K562 (cell line): ENCODE data around the gene WDR47. TPM values are rescaled to one million over a fixed set of nuclear protein-coding genes. Genes with fewer than 3 reads are reported as not detected.

ENCODE experiments used
- BRCA1 ChIP-seq, 2 experiments: fragments of 450-650 bp in 1 of 2; sonication (generic) in 1 of 2; formaldehyde crosslinking in 1 of 2; IDR thresholded peaks; 2 replicates each; pipeline versions ENCODE4 v1.5.0 to v1.6.1; 2017 to 2020; ENCODE audit warnings: mild to moderate bottlenecking in 1 of 2, missing genetic modification reagents in 1 of 2
- CHD1 ChIP-seq: fragments of 200-600 bp; sonication (generic); IDR thresholded peaks from one replicate; pipeline ENCODE4 v1.6.1; 2012; ENCODE audit warnings: mild to moderate bottlenecking, moderate library complexity, low read length, inconsistent platforms
- KDM4B ChIP-seq, 2 experiments: fragments of 450-650 bp in 1 of 2; sonication (generic) in 1 of 2; IDR thresholded peaks; 2 replicates each; pipeline ENCODE4 v1.6.1; 2016 to 2017; ENCODE audit warnings: borderline replicate concordance in 2 of 2, antibody characterized with exemption in 1 of 2, low read depth in 1 of 2, mild to moderate bottlenecking in 1 of 2
- MGA ChIP-seq: fragments of 450-650 bp; IDR thresholded peaks from 2 replicates; pipeline ENCODE4 v1.6.1; 2016; ENCODE audit warnings: mild to moderate bottlenecking, moderate library complexity
- RBM34 ChIP-seq: fragments of 200-400 bp; formaldehyde crosslinking; IDR thresholded peaks from 2 replicates; pipeline ENCODE4 v1.6.1; 2018; ENCODE audit warnings: low read length, borderline replicate concordance; ENCODE audit not compliant: insufficient read depth
- TCF7 ChIP-seq: sonication (generic); IDR thresholded peaks from 2 replicates; pipeline ENCODE4 v1.6.1; 2016; ENCODE audit warnings: antibody characterized with exemption, borderline replicate concordance
- U2AF2 ChIP-seq: fragments of 200-400 bp; formaldehyde crosslinking; optimal IDR thresholded peaks from 2 replicates; pipeline ENCODE3; 2017; ENCODE audit warnings: low read depth, mild to moderate bottlenecking, low read length
- XRCC5 ChIP-seq: fragments of 200-400 bp; formaldehyde crosslinking; IDR thresholded peaks from 2 replicates; pipeline ENCODE4 v1.6.1; 2017; ENCODE audit warnings: low read depth, mild to moderate bottlenecking, low read length
- ZNF707 ChIP-seq: fragments of 250-450 bp; sonication (Bioruptor Pico); conservative IDR thresholded peaks from 2 replicates; pipeline ENCODE4 v1.8.0; 2022; ENCODE audit warnings: inconsistent platforms, mild to moderate bottlenecking, moderate library complexity
- polyA plus RNA-seq, 8 experiments: library from polyadenylated mRNA; depleted of rRNA in 4 of 8; stranded (reverse) in 5 of 8; unstranded in 3 of 8; fragments of >200 nt; fragmentation: Nextera tagmentation in 2 of 8; fragmentation: Illumina TruSeq in 1 of 8; extraction: Ambion mirVana in 2 of 8; extraction: Trizol in 1 of 8; gene quantifications; 2 replicates each; pipeline versions ENCODE4 v1.2.1 to v1.2.3, GENCODE V29; 2011 to 2014; ENCODE audit warnings: inconsistent platforms in 1 of 8, missing spikeins in 1 of 8
- total RNA-seq, 7 experiments: library from RNA; depleted of rRNA in 6 of 7; stranded (reverse); fragments of >200 nt in 6 of 7; fragmentation: Illumina TruSeq in 2 of 7; extraction: Trizol in 2 of 7; gene quantifications; 2 replicates each; pipeline versions ENCODE4 v1.2.1 to v1.2.3, GENCODE V29; 2011 to 2021; ENCODE audit warnings: low replicate concordance in 1 of 7
- TF ChIP-seq, protein P1 (sequence below): sonication (generic); formaldehyde crosslinking; IDR thresholded peaks from 2 replicates; pipeline ENCODE4 v1.8.1; 2023; ENCODE audit warnings: mild to moderate bottlenecking, missing genetic modification reagents, moderate library complexity
- TF ChIP-seq, protein P2 (sequence below): fragments of 150-350 bp; conservative IDR thresholded peaks from 2 replicates; pipeline ENCODE4 v1.6.1; 2014; ENCODE audit warnings: low read length

The WDR47 gene
- total and polyA plus RNA-seq, 9 of the 15 experiments (the other 6 are each of a cell fraction or from before 2014, with no cell fraction given): 1.3 to 10.1 (median 4.9) TPM

DNA sequence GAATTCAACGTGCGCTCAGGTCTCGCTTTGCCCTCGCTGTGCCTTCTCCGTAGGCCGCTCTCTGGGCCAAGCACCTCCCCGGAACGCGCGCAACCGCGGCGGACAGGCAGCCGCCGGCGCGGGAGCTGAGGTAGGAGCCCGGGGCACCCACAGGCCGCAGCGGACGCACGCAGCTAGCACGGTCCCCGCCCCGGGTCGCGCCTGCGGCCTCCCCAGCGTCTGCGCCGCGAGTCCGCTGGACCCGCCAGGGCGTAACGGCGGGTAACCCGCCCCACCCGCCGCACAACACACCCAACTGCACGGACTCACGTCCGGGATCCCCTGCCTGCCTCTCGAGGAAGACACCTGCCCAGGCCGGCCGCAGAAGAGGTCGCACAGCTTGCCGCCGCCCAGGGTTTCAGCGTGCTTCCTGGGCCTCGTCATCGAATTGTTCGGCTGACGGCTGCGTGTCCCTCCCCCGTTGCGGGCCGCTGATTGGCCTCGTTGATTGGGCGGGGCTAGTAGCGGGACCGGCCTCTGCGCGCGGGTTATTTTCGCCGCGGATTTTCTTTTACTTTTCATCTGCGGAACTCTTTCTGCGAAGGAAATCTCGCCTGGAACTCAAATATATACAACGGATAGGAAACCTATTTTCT, 78.7 kb downstream of the WDR47 start, which contains the start of gene CLCC1 (continued):
- TF ChIP-seq, protein P1, sequence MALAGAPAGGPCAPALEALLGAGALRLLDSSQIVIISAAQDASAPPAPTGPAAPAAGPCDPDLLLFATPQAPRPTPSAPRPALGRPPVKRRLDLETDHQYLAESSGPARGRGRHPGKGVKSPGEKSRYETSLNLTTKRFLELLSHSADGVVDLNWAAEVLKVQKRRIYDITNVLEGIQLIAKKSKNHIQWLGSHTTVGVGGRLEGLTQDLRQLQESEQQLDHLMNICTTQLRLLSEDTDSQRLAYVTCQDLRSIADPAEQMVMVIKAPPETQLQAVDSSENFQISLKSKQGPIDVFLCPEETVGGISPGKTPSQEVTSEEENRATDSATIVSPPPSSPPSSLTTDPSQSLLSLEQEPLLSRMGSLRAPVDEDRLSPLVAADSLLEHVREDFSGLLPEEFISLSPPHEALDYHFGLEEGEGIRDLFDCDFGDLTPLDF (CRISPR knock-in tag): peak; percentile 96
- no peak for TF ChIP-seq XRCC5
- TF ChIP-seq RBM34: no peak; the same call in 1 of the 2 replicates
- peak; percentile 97 for TF ChIP-seq MGA
- no peak for TF ChIP-seq ZNF707 (CRISPR knock-in tag)
- TF ChIP-seq BRCA1 (IDR thresholded peaks at IDR 0.05): no peak
- no peak; the same call in 1 of the 2 replicates for TF ChIP-seq BRCA1 (CRISPR knock-in tag; IDR thresholded peaks at IDR 0.05)
- TF ChIP-seq KDM4B (IDR thresholded peaks at IDR 0.05; ENCODE audit: borderline replicate concordance in 2 of 2, low read depth in 1 of 2): peak in 1 of 2 experiments; percentile 36; a peak in 1 of 4 replicates
- TF ChIP-seq U2AF2: no peak
- TF ChIP-seq TCF7: no peak
- TF ChIP-seq, protein P2, sequence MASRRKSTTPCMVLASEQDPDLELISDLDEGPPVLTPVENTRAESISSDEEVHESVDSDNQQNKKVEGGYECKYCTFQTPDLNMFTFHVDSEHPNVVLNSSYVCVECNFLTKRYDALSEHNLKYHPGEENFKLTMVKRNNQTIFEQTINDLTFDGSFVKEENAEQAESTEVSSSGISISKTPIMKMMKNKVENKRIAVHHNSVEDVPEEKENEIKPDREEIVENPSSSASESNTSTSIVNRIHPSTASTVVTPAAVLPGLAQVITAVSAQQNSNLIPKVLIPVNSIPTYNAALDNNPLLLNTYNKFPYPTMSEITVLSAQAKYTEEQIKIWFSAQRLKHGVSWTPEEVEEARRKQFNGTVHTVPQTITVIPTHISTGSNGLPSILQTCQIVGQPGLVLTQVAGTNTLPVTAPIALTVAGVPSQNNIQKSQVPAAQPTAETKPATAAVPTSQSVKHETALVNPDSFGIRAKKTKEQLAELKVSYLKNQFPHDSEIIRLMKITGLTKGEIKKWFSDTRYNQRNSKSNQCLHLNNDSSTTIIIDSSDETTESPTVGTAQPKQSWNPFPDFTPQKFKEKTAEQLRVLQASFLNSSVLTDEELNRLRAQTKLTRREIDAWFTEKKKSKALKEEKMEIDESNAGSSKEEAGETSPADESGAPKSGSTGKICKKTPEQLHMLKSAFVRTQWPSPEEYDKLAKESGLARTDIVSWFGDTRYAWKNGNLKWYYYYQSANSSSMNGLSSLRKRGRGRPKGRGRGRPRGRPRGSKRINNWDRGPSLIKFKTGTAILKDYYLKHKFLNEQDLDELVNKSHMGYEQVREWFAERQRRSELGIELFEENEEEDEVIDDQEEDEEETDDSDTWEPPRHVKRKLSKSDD: 0 out of 2 replicates have a peak, but pooled peaks have one; percentile 41
- peak; percentile 98 for TF ChIP-seq CHD1
